Fibroblast of skin of left quadriceps (primary cell): ENCODE measurements around the gene LHPP.

Source experiments
- DNase-seq, 2 experiments: peaks; one replicate each; pipeline ENCODE4 v3.0.0-alpha.2; 2013; ENCODE audit warnings: low read depth in 2 of 2

The LHPP gene

GRCh38 chr10:124624006-124624405, 162.4 kb downstream of the LHPP start:
- DNase-seq: no peak

- DNase-seq: no peak
These were observed 162.8 kb downstream of the LHPP start for GRCh38 chr10:124624466-124624865.

- no peak for DNase-seq
These were observed 163.3 kb downstream of the LHPP start for GRCh38 chr10:124624895-124625294.

- no peak for DNase-seq
These were observed 164.2 kb downstream of the LHPP start for GRCh38 chr10:124625831-124626238.

GRCh38 chr10:124626759-124627380, 165.2 kb downstream of the LHPP start:
- DNase-seq: no peak

- DNase-seq: no peak
These were observed 166.4 kb downstream of the LHPP start for GRCh38 chr10:124627866-124628675.

- DNase-seq: no peak
These were observed 167.0 kb downstream of the LHPP start for GRCh38 chr10:124628676-124629021.

GRCh38 chr10:124629415-124629814, 167.8 kb downstream of the LHPP start:
- DNase-seq: no peak

GRCh38 chr10:124629842-124630241, 168.2 kb downstream of the LHPP start:
- no peak for DNase-seq

GRCh38 chr10:124630551-124630950, 168.9 kb downstream of the LHPP start:
- DNase-seq: no peak

GRCh38 chr10:124632064-124632531, 170.5 kb downstream of the LHPP start:
- DNase-seq: no peak

GRCh38 chr10:124632566-124632965, 170.9 kb downstream of the LHPP start:
- no peak for DNase-seq

GRCh38 chr10:124636271-124636995, 174.8 kb downstream of the LHPP start:
- no peak for DNase-seq

- DNase-seq: no peak
These were observed 175.6 kb downstream of the LHPP start for GRCh38 chr10:124637091-124637700.

- no peak for DNase-seq
These were observed 176.1 kb downstream of the LHPP start for GRCh38 chr10:124637746-124638145.

GRCh38 chr10:124639206-124639605, 177.6 kb downstream of the LHPP start:
- DNase-seq: no peak

- no peak for DNase-seq
These were observed 178.0 kb downstream of the LHPP start for GRCh38 chr10:124639646-124640045.

- no peak for DNase-seq
These were observed 178.4 kb downstream of the LHPP start for GRCh38 chr10:124640056-124640455.

- no peak for DNase-seq
These were observed 179.1 kb downstream of the LHPP start for GRCh38 chr10:124640538-124641231.

- DNase-seq: peak in 1 of 2 experiments; percentile 4
These were observed 179.9 kb downstream of the LHPP start for GRCh38 chr10:124641282-124642087.
